HG02798 (cell line): Measurements from ENCODE around the gene LRMDA.
"Not testable (repeated sequence)": the region's sequence is repeated elsewhere in the genome, so short reads cannot be mapped to it uniquely, and the experiment has no call there.

Source experiments
- ATAC-seq: cut with Tn5 transposase; IDR thresholded peaks from one replicate; pipeline ENCODE4 v1.9.1; 2021; ENCODE audit warnings: mild to moderate bottlenecking; ENCODE audit not compliant: unreplicated experiment, poor library complexity

Gene LRMDA

GRCh38 chr10:75722020-75722419 lies 290.6 kb downstream of the LRMDA start:
- ATAC-seq, result no peak

- no peak for ATAC-seq
These were observed 291.2 kb downstream of the LRMDA start for GRCh38 chr10:75722609-75723008.

GRCh38 chr10:75723319-75723980 lies 292.0 kb downstream of the LRMDA start:
- no peak for ATAC-seq

DNA sequence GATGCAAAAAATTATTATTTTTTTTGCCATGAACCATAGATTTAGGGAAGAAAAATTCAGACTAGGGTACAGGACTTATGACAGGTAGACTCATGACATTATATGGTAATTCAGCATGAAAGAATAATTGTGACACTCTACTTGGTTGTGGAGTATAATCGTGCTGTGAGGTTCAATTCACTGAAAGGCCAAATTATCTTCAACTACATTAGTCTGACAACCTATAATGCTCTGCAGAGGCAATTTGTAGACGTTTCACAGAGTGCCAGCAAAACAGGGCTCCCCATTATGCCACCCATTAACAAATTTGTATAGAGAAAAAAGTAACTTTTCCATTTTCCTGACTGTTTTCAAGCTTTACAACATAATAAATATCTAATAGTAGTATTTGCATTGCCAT lies 292.6 kb downstream of the LRMDA start:
- no peak for ATAC-seq

GRCh38 chr10:75726522-75727483 lies 295.4 kb downstream of the LRMDA start:
- ATAC-seq, result no peak

GRCh38 chr10:75730847-75731246 lies 299.4 kb downstream of the LRMDA start:
- no peak for ATAC-seq

- ATAC-seq, result no peak
These were observed 301.9 kb downstream of the LRMDA start for GRCh38 chr10:75733135-75733890.

- ATAC-seq, result no peak
These were observed 304.8 kb downstream of the LRMDA start for GRCh38 chr10:75736151-75736640.

GRCh38 chr10:75736889-75737579 lies 305.6 kb downstream of the LRMDA start:
- ATAC-seq, result no peak

DNA sequence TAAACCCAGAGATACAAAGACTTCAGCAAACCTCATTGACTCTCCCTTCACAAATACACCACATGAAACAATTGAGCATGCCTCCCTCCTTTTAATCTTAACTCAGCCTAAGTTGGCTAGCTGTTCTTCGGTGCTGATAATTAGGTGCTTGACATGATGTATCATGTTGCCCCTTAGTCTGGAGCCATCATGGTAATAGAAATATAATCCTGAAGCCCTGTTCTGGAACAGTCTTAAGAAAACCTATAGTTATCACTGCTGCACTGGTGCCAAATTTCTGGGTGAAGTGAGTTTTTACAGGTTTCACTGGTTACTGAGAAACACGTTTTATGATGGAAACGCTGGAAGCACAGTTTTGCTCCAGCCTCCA lies 306.1 kb downstream of the LRMDA start:
- ATAC-seq, result no peak

GRCh38 chr10:75738924-75739323 lies 307.5 kb downstream of the LRMDA start:
- ATAC-seq, result no peak

- no peak for ATAC-seq
These were observed 308.2 kb downstream of the LRMDA start for GRCh38 chr10:75739414-75740143.

GRCh38 chr10:75740541-75740940 lies 309.1 kb downstream of the LRMDA start:
- ATAC-seq, result no peak

- no peak for ATAC-seq
These were observed 310.9 kb downstream of the LRMDA start for GRCh38 chr10:75742355-75742754.

DNA sequence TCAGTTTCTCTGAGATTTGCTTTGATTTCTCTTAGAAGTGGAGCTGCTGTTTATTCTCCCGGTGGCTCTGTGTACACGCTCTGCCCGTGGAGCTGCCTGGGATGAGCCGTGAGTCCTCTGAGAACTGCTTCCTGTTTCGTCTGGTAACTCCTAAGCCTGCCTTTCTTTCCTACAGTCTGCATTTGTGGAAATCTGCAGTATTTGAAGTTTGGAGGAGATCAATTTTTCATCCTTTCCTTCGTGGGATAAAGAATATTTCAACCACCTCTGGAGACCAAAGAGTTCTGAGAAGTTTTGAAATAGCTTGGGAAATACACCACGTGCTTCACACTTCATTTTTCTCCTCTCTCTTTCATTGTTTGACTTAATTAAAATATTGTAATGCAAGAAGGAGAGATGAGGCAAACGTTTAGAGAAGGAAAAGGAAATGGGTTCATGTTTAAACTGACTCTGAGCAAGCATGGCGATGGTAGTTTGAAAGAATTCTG lies 311.9 kb downstream of the LRMDA start:
- ATAC-seq, result no peak

DNA sequence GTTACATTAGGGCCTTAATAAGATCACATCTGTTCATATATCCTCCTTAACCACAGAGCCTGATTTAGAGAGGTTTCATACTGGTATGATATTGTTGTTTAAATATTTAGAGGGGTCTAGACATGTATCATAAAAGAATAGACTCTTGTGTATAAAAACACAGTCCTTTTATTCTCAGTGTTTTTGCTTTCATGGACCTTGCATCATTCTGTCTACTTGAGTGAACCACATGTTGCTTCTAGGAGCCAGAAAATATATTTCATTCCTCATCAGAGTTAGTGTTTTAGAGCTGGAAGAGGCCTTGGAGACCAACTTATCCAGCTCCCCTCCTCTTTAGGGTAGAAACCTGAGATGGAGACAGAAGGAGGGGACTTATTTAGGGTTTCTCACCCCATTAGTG lies 312.8 kb downstream of the LRMDA start:
- ATAC-seq, result no peak

DNA sequence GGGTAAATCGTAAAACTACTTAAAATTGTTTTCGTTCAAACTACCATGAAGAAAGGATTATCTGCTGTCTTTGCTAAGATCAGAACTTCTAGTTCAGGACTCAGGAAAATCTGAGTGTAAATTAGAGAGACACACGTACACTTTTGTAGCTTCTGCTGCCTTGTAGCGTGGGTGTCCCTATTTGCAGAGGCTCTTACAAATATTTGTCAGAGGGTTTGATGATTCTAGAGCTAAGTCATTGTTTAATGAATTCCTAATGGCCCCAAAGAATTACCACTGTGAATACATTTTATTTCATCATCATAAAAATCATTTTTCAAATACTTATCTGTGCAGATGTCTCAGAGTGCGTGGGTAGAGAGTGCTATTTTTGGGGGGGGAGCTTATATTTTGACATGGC lies 314.9 kb downstream of the LRMDA start:
- no peak for ATAC-seq

- ATAC-seq, result not testable (repeated sequence)
These were observed 318.9 kb downstream of the LRMDA start for GRCh38 chr10:75750093-75750875.

DNA sequence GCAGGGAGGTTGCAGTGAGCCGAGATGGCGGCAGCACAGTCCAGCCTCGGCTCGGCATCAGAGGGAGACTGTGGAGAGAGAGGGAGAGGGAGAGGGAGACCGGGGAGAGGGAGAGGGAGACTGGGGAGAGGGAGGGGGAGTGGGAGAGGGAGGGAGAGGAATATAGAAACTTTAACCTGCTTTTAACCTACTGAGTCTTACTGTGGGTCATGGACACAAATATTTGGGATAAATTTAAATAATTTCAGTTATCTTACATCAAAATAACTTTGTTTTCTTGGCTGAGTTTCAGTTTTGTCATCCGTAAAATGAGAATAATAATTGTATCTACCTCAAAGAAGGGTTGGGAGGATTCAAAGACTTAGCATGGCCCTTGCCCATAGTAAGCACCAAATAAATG lies 319.8 kb downstream of the LRMDA start:
- no peak for ATAC-seq
